RWPE2 (cell line): Measurements from ENCODE around the gene LIPH.

Experiments used
- ATAC-seq: fragments of 200-7000 bp; cut with Tn5 transposase; 3 replicates; pipeline ENCODE4 v1.9.1; 2021; ENCODE audit warnings: low read depth
- DNase-seq: peaks from one replicate; pipeline ENCODE4 v3.0.0-alpha.2; 2020; ENCODE audit warnings: low spot score
- H3K27ac ChIP-seq: fragments of 450-650 bp; 2 replicates; pipeline ENCODE4 v1.5.1; 2017; ENCODE audit warnings: mild to moderate bottlenecking; ENCODE audit not compliant: poor library complexity, severe bottlenecking
- H3K27me3 ChIP-seq: fragments of 250-450 bp; sonication (Bioruptor Pico); 2 replicates; pipeline ENCODE4 v1.5.1; 2021; ENCODE audit warnings: mild to moderate bottlenecking, moderate library complexity; ENCODE audit not compliant: insufficient read depth, poor library complexity, severe bottlenecking
- H3K36me3 ChIP-seq: fragments of 250-450 bp; sonication (Bioruptor Pico); 2 replicates; pipeline ENCODE4 v1.5.1; 2020; ENCODE audit warnings: low read depth, mild to moderate bottlenecking, moderate library complexity
- H3K4me1 ChIP-seq: fragments of 250-450 bp; sonication (Bioruptor Pico); 2 replicates; pipeline ENCODE4 v1.5.1; 2021; ENCODE audit warnings: mild to moderate bottlenecking, moderate library complexity; ENCODE audit not compliant: insufficient read depth, poor library complexity, severe bottlenecking
- H3K4me3 ChIP-seq: fragments of 250-450 bp; sonication (Bioruptor Pico); 2 replicates; pipeline ENCODE4 v1.5.1; 2021; ENCODE audit warnings: mild to moderate bottlenecking, moderate library complexity; ENCODE audit not compliant: severe bottlenecking
- H3K9me3 ChIP-seq: fragments of 250-450 bp; sonication (Bioruptor Pico); 2 replicates; pipeline ENCODE4 v1.5.1; 2021; ENCODE audit warnings: mild to moderate bottlenecking, moderate library complexity; ENCODE audit not compliant: severe bottlenecking
- TF ChIP-seq, protein P1 (sequence below): fragments of 450-650 bp; IDR thresholded peaks from one replicate; pipeline ENCODE4 v1.5.1; 2017; ENCODE audit warnings: mild to moderate bottlenecking, moderate library complexity; ENCODE audit not compliant: poor library complexity, severe bottlenecking

Gene LIPH

DNA sequence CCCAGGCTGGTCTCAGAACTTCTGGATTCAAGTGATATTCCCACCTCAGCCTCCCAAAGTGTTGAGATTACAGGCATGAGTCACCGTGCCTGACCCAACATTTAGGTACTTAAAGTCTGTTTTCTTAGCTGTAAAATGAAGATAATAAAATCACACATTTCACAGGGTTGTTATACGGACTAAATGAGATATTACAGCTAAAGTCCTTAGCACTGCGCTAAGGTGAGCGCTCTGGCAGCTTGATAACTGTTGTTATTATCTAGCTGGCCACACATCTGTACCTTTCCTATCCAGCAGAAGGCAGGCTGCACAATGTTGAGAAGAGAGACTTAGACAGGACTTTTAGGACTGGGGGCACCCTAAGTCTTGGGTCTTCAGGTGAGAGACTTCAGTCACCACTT is 2.7 kb upstream of the LIPH start:
- TF ChIP-seq, protein P1, sequence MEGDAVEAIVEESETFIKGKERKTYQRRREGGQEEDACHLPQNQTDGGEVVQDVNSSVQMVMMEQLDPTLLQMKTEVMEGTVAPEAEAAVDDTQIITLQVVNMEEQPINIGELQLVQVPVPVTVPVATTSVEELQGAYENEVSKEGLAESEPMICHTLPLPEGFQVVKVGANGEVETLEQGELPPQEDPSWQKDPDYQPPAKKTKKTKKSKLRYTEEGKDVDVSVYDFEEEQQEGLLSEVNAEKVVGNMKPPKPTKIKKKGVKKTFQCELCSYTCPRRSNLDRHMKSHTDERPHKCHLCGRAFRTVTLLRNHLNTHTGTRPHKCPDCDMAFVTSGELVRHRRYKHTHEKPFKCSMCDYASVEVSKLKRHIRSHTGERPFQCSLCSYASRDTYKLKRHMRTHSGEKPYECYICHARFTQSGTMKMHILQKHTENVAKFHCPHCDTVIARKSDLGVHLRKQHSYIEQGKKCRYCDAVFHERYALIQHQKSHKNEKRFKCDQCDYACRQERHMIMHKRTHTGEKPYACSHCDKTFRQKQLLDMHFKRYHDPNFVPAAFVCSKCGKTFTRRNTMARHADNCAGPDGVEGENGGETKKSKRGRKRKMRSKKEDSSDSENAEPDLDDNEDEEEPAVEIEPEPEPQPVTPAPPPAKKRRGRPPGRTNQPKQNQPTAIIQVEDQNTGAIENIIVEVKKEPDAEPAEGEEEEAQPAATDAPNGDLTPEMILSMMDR: no peak

DNA sequence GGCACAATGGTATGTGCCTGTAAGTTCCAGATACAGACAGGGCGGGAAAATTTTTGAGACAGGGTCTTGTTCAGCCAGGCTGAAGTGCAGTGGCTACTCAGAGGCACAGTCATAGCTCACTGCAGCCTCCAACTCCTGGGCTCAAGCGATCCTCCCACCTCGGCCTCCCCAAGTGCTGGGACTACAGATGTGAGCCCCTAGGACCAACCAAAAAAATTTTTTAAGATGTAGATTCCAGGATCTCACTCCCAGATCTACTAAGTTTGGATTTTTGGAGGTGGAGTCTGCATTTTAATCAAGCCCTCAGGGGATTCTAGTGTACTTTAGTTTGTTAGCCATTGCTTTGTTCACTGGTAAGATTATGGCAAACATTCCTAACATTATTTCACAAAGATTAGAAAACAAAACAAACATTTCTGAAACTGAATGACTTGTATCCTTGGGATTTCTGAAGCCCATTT is 2.7 kb downstream of the LIPH start:
- Histone ChIP-seq H3K27me3 (no peaks in the 10 kb centered on the region), H3K4me1 (peaks cover 51% of the 10 kb centered on the region), H3K27ac (peak overlapping the region; percentile 79), H3K4me3 (no peak overlapping the region), H3K36me3 (no peaks in the 10 kb centered on the region), H3K9me3 (no peaks in the 10 kb centered on the region)
- TF ChIP-seq, protein P1: no peak
- DNase-seq (no peak), ATAC-seq (0 out of 3 replicates have a peak, but pooled peaks have one; percentile 11)

More for the DNA sequence above, 2.7 kb upstream of the LIPH start:
- H3K27me3 ChIP-seq: no peaks in the 10 kb centered on the region
- H3K4me3 ChIP-seq: no peak overlapping the region
- ATAC-seq: no peak
- no peaks in the 10 kb centered on the region for H3K9me3 ChIP-seq
- no peak for DNase-seq
- H3K4me1 ChIP-seq: peaks cover 38% of the 10 kb centered on the region
- H3K36me3 ChIP-seq: no peaks in the 10 kb centered on the region
- peak overlapping the region; percentile 6 for H3K27ac ChIP-seq

DNA sequence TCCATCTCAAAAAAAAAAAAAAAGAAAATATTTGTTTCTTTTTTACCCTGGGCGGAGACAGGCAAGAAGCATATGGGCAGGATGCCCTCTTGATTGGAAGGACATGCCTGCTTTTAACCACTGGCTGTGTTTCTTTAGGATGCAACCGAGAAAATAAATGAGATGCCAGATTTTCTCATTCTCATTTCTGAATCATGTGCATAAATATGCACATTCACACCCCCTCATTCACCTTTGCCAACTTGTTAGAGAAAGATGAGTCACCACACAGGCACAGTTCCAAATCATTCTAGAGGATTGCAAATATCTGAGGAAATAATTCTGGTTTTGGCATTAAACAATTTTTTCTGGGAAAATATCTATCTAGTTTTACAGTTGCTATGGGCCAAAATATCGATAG is 3.3 kb downstream of the LIPH start:
- TF ChIP-seq, protein P1: no peak
- no peaks in the 10 kb centered on the region for H3K9me3 ChIP-seq
- H3K36me3 ChIP-seq: no peaks in the 10 kb centered on the region
- H3K27me3 ChIP-seq: no peaks in the 10 kb centered on the region
- H3K4me1 ChIP-seq: peaks cover 55% of the 10 kb centered on the region
- peak; percentile 73 for DNase-seq
- peak overlapping the region; percentile 79 for H3K27ac ChIP-seq
- H3K4me3 ChIP-seq: no peak overlapping the region
- peak; percentile 83 for ATAC-seq

GRCh38 chr3:185540695-185541094 is 11.7 kb downstream of the LIPH start:
- peaks cover 25% of the 10 kb centered on the region for H3K4me1 ChIP-seq
- H3K36me3 ChIP-seq: no peaks in the 10 kb centered on the region
- TF ChIP-seq, protein P1: no peak
- H3K4me3 ChIP-seq: no peak overlapping the region
- no peak for DNase-seq
- H3K27ac ChIP-seq: no peak overlapping the region
- no peak for ATAC-seq
- no peaks in the 10 kb centered on the region for H3K27me3 ChIP-seq
- H3K9me3 ChIP-seq: no peaks in the 10 kb centered on the region

DNA sequence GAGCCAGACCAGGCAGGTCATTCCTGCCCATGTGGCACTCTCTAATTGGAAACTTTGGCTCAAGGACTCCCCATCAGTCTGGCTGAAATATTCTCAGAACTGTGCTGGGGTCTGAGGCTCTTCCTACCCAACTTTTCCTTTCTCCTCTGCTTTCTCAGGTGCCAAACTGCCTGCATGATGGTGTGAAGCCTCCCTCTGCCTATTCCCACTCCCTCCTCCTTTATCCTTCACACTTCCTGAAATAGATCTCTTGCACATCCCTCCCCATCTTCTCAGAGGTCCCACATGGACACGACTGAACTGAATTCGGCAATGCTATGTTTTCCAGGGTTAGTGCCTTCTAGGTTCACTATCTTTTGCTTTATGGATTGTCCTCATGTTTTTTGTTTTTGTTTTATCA is 12.5 kb downstream of the LIPH start:
- ATAC-seq: no peak
- Histone ChIP-seq H3K27ac (no peak overlapping the region), H3K27me3 (no peaks in the 10 kb centered on the region), H3K4me1 (peaks cover 18% of the 10 kb centered on the region), H3K9me3 (no peaks in the 10 kb centered on the region), H3K4me3 (no peak overlapping the region), H3K36me3 (no peaks in the 10 kb centered on the region)
- TF ChIP-seq, protein P1: no peak
- DNase-seq: no peak
